ENCODE data around the gene MSH3.
"Not testable (repeated sequence)": the region's sequence is repeated elsewhere in the genome, so short reads cannot be mapped to it uniquely, and the experiment has no call there.

DNA sequence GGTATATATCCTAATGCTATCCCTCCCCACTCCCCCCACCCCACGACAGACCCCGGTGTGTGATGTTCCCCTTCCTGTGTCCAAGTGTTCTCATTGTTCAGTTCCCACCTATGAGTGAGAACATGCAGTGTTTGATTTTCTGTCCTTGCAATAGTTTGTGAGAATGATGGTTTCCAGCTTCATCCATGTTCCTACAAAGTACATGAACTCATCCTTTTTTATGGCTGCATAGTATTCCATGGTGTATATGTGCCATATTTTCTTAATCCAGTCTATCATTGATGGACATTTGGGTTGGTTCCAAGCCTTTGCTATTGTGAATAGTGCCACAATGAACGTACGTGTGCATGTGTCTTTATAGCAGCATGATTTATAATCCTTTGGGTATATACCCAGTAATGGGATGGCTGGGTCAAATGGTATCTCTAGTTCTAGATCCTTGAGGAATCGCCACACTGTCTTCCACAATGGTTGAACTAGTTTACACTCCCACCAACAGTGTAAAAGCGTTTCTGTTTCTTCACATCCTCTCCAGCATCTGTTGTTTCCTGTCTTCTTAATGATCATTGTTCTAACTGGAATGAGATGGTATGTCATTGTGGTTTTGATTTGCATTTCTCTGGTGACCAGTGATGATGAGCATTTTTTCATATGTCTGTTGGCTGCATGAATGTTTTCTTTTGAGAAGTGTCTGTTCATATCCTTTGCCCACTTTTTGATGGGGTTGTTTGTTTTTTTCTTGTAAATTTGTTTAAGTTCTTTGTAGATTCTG, 186.8 kb downstream of the MSH3 start:
- TF ChIP-seq, protein P1, sequence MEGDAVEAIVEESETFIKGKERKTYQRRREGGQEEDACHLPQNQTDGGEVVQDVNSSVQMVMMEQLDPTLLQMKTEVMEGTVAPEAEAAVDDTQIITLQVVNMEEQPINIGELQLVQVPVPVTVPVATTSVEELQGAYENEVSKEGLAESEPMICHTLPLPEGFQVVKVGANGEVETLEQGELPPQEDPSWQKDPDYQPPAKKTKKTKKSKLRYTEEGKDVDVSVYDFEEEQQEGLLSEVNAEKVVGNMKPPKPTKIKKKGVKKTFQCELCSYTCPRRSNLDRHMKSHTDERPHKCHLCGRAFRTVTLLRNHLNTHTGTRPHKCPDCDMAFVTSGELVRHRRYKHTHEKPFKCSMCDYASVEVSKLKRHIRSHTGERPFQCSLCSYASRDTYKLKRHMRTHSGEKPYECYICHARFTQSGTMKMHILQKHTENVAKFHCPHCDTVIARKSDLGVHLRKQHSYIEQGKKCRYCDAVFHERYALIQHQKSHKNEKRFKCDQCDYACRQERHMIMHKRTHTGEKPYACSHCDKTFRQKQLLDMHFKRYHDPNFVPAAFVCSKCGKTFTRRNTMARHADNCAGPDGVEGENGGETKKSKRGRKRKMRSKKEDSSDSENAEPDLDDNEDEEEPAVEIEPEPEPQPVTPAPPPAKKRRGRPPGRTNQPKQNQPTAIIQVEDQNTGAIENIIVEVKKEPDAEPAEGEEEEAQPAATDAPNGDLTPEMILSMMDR (IDR thresholded peaks at IDR 0.05): not testable (repeated sequence)
- TF ChIP-seq POLR2A (IDR thresholded peaks at IDR 0.05): not testable (repeated sequence)
